GM19351 (cell line): ENCODE results near the gene APOBEC3B.
A peak's percentile ranks its signal among the peaks of the same experiment; 100 is the strongest.
"Not testable (repeated sequence)": the region's sequence is repeated elsewhere in the genome, so short reads cannot be mapped to it uniquely, and the experiment has no call there.

Source experiments
- ATAC-seq: cut with Tn5 transposase; IDR thresholded peaks from one replicate; pipeline ENCODE4 v1.9.1; 2021; ENCODE audit warnings: mild to moderate bottlenecking, moderate library complexity; ENCODE audit not compliant: unreplicated experiment

Gene APOBEC3B

GRCh38 chr22:38950527-38951295 lies 31.4 kb upstream of the APOBEC3B start:
- ATAC-seq, result no peak

- no peak for ATAC-seq
These were observed 30.4 kb upstream of the APOBEC3B start for GRCh38 chr22:38951734-38952133.

GRCh38 chr22:38952281-38952993 lies 29.7 kb upstream of the APOBEC3B start:
- no peak for ATAC-seq

- ATAC-seq, result no peak
These were observed 29.1 kb upstream of the APOBEC3B start for GRCh38 chr22:38953091-38953490.

- ATAC-seq, result peak; percentile 79
These were observed 28.4 kb upstream of the APOBEC3B start for GRCh38 chr22:38953577-38954413.

- ATAC-seq, result peak; percentile 11
These were observed 27.6 kb upstream of the APOBEC3B start for GRCh38 chr22:38954414-38955043.

- no peak for ATAC-seq
These were observed 26.8 kb upstream of the APOBEC3B start for GRCh38 chr22:38955250-38955905.

GRCh38 chr22:38955926-38956325 lies 26.2 kb upstream of the APOBEC3B start:
- no peak for ATAC-seq

GRCh38 chr22:38956551-38956950 lies 25.6 kb upstream of the APOBEC3B start:
- no peak for ATAC-seq

- ATAC-seq, result no peak
These were observed 24.9 kb upstream of the APOBEC3B start, which contains the start of gene APOBEC3A for GRCh38 chr22:38957046-38957770. TSS of gene APOBEC3A (plus strand) at chr22:38957609. CDS start at chr22:38957692, 83 bp downstream.

- no peak for ATAC-seq
These were observed 24.1 kb upstream of the APOBEC3B start for GRCh38 chr22:38957808-38958650.

GRCh38 chr22:38958651-38958943 lies 23.6 kb upstream of the APOBEC3B start:
- not testable (repeated sequence) for ATAC-seq

GRCh38 chr22:38959590-38959989 lies 22.6 kb upstream of the APOBEC3B start:
- no peak for ATAC-seq

GRCh38 chr22:38960673-38961072 lies 21.5 kb upstream of the APOBEC3B start:
- not testable (repeated sequence) for ATAC-seq

- ATAC-seq, result not testable (repeated sequence)
These were observed 18.8 kb upstream of the APOBEC3B start for GRCh38 chr22:38963291-38963738.

- ATAC-seq, result no peak
These were observed 18.3 kb upstream of the APOBEC3B start for GRCh38 chr22:38963872-38964271.

- ATAC-seq, result no peak
These were observed 17.8 kb upstream of the APOBEC3B start for GRCh38 chr22:38964306-38964705.

GRCh38 chr22:38964989-38965388 lies 17.2 kb upstream of the APOBEC3B start:
- no peak for ATAC-seq
